CD4-positive, alpha-beta T cell treated with Interleukin-10 for 1 hour (primary cell): ENCODE results near the gene DSN1.

Experiments
- DNase-seq: peaks from one replicate; pipeline ENCODE4 v3.0.0-alpha.2; 2020

Gene DSN1

DNA sequence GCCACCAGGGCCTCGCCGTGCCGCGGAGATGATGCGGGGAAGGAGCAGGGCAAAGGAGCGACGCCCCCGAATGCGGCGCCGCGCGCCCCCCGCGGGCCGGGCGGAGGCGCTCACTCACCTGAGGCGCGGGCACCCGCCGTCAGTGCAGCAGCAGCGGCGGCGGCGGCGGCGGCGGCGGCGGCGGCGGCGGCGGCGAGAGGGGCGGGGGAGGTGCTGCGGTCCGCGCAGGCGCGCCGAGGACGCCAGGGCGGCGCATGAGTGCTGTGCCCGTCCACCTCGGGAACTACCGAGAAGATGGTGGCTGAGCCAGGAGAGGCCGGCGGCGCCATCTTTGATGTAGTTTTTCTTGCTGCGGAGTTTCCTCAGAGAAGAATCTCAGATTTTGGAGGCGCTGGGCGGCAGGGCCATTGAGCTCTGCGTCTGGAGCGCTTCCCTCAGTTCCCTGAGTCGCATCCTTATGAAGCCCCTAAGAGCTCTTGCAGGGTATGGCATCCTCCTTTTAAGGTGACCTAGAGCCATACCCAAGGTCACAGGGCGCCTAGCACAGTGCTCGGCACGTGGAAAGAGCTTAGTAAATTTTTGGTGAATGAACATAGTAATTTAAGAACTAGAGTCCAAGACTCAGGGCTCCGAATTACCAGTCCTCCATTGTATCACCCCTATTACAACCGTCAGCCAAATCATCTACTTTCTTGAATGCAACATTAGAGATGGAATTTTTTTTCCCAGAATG, 27.5 kb downstream of the DSN1 start, which contains the start of gene NDRG3:
TSS of gene NDRG3 (minus strand) at position 164 of the 733 bp plus-strand sequence. CDS start 24,355 bp downstream, outside the sequence.
- DNase-seq = peak; percentile 94

- DNase-seq = no peak
Measured at GRCh38 chr20:36745234-36745926, 28.2 kb downstream of the DSN1 start.

DNA sequence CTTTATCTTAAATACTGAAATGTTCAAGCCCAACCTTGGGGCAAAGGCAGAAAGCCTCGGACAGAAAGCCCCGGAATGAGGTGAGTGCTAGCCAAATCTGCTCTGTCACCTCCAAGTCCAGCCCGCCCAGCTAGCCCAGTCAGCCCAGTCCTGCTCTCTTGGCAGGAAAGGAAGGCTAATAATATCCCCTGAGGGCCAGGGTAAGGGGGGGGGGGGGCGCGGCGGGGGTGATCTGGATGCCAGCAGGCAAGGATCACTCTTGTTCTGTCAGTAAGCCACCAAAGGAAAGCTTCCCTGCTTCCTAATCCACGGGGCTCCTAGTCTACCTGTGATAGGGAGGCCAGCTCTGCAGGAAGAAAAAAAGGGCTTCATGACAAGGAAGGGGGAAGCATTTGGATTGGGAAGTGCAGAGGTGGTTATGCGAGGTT, 28.8 kb downstream of the DSN1 start:
- DNase-seq = no peak

- DNase-seq = no peak
Measured at GRCh38 chr20:36744243-36744642, 29.3 kb downstream of the DSN1 start.

DNA sequence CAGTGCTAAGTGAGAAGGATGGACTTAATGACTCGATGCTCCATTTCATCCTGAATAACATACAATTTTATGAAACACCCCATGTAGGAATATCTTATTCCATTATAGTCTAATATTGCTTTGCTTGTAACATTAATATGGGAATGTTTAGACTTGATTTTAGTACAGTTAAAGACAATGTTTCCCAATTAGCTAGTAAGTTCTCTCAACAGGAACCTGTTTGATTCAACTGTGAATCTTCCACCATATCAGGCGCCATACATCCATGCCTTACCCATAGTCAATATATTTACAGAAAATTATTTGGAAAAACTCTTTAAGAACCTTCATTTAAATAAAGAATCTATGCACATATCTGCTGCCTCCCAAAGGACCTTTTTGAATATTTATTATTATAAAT, 31.0 kb downstream of the DSN1 start:
- DNase-seq = no peak

DNA sequence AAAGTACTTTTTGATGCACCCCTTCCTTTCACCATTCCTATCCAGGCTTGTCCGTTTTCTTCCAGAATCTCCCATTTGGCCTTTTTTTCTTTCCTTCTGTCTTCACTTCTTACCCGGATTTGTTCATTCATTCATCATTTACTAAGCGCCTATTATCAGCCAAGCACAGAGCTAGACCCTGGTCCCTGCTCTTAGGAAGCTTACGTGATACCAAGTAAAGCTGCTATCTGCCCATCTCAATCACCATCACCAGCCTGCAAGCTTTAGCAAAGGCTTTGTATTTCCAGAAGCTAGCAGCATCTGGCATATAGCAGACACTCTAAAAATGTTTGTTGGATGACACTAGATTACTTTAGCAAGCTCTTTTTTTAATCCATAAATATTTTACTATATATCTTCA, 32.5 kb downstream of the DSN1 start:
- DNase-seq = no peak

DNA sequence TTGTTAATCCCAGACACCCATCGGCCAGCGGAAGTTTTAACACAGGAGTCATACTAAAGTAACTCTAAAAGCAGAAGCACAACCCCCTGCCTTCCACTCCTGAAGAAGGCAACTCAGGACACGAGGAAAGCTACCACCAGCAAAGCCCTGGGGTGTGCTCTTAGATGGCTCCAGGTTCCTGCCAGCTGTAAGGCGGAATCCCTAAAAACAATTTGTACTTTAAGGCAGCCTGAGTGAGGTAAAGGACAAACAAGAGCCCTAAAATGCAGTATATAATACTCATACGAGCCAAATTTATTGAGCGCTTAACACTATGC, 36.4 kb downstream of the DSN1 start:
- no peak for DNase-seq

GRCh38 chr20:36736451-36737182, 36.9 kb downstream of the DSN1 start:
- DNase-seq = no peak

DNA sequence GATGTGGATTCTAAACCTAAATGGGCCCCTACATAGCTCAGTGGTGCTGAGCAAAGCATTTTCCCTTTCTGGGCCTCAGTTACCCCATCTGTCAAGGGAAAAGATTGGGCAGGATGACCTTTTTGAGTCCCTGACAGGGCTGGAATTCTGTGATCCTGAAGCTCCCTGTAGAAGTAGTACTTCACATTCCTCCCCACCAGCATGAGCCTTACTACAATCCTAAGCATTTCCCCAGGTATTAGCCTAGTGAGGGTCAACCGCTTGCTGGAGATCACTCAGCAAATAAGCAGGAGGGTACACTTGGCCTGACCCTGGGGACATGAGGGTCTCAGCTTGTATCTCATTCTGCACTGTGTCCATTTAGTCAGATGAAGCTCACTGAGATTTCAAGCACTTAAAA, 41.1 kb downstream of the DSN1 start:
- DNase-seq = no peak

- peak; percentile 13 for DNase-seq
Measured at GRCh38 chr20:36728986-36729385, 44.6 kb downstream of the DSN1 start.

DNA sequence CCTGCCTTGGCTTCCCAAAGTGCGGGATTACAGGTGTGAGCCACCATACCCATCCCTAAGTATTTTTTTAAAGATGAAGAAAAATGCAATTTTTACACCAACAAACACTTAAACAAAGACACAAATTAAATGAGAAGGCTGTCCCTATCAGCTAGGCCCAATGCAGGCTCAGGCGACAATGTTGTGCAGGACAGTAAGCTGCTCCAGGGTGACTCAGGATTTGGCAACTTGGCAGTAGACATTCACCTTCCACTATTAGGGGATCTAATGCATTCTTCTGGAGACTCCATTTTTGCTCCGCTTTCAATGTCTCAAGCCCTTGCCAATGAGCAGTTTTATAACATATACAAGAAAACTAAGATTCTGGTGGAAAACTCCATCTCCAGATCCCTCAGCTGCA, 47.4 kb downstream of the DSN1 start:
- no peak for DNase-seq

GRCh38 chr20:36720510-36720909, 53.1 kb downstream of the DSN1 start:
- DNase-seq = no peak

- peak; percentile 35 for DNase-seq
Measured at GRCh38 chr20:36717657-36718056, 55.9 kb downstream of the DSN1 start.

DNA sequence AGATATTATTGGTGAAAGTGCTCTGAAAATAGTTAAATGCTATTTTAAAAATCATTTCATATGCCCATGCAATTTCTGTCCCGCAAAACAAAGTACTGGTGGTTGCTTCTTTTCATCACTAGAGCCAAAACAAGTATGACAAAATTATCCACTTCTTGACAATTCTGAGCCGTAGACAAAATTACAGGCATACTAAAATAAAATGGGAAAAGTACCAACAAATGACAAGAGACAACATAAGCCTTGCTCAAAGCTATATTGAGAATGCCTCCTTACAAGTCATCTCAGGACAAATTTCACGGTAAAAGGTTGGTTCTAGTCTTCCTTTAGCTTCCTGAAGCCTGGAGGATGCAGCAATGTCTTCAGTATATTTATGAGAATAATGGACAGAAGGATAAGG, 56.5 kb downstream of the DSN1 start:
- DNase-seq = no peak

DNA sequence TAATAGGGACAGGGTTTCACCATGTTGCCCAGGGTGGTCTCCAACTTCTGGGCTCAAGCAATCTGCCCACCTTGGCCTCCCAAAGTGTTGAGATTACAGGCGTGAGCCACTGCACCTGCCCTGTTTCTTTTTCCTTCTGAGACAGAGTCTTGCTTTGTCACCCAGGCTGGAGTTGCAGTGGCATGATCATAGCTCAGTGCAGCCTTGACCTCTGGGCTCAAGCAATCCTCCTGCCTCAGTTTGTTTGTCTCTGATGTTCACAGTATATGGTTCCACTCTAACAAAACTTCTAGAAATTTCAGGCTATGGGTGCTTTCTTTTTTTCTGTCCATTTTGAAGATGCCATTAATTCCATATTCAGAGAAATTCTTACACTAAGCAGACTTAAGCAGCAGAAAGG, 60.8 kb downstream of the DSN1 start:
- no peak for DNase-seq

DNA sequence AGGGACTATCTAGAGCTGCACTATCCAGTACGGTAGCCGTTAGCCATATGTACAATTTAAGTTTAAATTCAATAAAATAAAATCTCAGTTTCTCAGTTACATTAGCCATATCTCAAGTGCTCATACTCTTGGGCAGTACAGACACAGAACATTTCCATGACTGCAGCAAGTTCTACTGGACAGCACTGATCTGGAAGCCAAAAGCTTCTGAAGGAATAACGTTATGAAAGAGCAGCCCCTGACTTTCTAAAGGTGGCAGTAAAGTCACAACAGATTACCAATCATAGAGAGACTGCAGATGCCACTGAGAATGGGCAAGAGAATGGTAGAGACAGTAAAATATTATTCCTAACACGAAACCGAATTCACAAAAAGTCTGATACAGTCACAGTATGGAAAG, 64.4 kb downstream of the DSN1 start:
- DNase-seq = no peak

DNA sequence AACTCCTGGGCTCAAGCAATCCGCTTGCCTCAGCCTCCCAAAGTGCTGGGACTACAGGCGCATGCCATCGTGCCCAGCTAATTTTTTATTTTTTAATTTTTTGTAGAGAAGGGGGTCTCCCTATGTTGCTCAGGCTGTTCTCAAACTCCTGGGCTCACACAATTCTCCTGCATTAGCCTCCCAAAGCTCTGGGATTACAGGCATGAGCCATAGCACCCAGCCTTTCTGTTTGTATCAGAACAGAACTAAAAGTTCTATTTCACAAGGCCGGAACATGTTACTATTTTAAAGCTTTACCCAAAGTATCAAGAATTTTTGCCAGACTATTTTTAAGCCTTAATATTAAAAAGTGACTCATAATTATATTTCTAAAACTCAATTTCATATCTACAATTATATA, 70.0 kb downstream of the DSN1 start:
- no peak for DNase-seq
